H9 (cell line): Measurements from ENCODE around the gene PFN3. TPM values are rescaled to one million over a fixed set of nuclear protein-coding genes. Genes with fewer than 3 reads are reported as not detected.

Experiments used
- DNase-seq: peaks from one replicate; pipeline ENCODE4 v3.0.0-alpha.2; 2017
- H2AFZ ChIP-seq: one replicate; pipeline ENCODE4 v1.6.1; 2013; ENCODE audit warnings: mild to moderate bottlenecking, low read length, control low read depth, moderate library complexity
- H2AK5ac ChIP-seq: 2 replicates; pipeline ENCODE4 v1.6.1; 2013; ENCODE audit warnings: low read length, control low read depth, mixed read lengths; ENCODE audit not compliant: insufficient read length
- H2BK120ac ChIP-seq: one replicate; pipeline ENCODE4 v1.6.1; 2013; ENCODE audit warnings: low read depth, mild to moderate bottlenecking, low read length, control low read depth, inconsistent platforms; ENCODE audit not compliant: poor library complexity, severe bottlenecking
- H2BK12ac ChIP-seq: 2 replicates; pipeline ENCODE4 v1.6.1; 2013; ENCODE audit warnings: low read length, control low read depth, mixed read lengths, low read depth; ENCODE audit not compliant: insufficient read length
- H2BK15ac ChIP-seq: 2 replicates; pipeline ENCODE4 v1.6.1; 2013; ENCODE audit warnings: low read depth, low read length, control low read depth
- H2BK20ac ChIP-seq: one replicate; pipeline ENCODE4 v1.6.1; 2013; ENCODE audit warnings: low read depth, mild to moderate bottlenecking, low read length, control low read depth, inconsistent platforms; ENCODE audit not compliant: poor library complexity, severe bottlenecking
- H2BK5ac ChIP-seq: 2 replicates; pipeline ENCODE4 v1.6.1; 2013; ENCODE audit warnings: low read length, control low read depth, mixed read lengths; ENCODE audit not compliant: insufficient read length
- H3K14ac ChIP-seq: 2 replicates; pipeline ENCODE4 v1.6.1; 2013; ENCODE audit warnings: low read length, control low read depth; ENCODE audit not compliant: insufficient read depth
- H3K18ac ChIP-seq: 2 replicates; pipeline ENCODE4 v1.6.1; 2013; ENCODE audit warnings: low read depth, mild to moderate bottlenecking, mixed read lengths, low read length, control low read depth; ENCODE audit not compliant: insufficient read length
- H3K23ac ChIP-seq: 2 replicates; pipeline ENCODE4 v1.6.1; 2013; ENCODE audit warnings: low read length, control low read depth, mixed read lengths, low read depth; ENCODE audit not compliant: insufficient read length
- H3K23me2 ChIP-seq: 2 replicates; pipeline ENCODE4 v1.6.1; 2013; ENCODE audit warnings: low read depth, mild to moderate bottlenecking, mixed read lengths, low read length, control low read depth; ENCODE audit not compliant: insufficient read length, poor library complexity, severe bottlenecking
- H3K27ac ChIP-seq: 2 replicates; pipeline ENCODE4 v1.5.1; 2013; ENCODE audit warnings: low read length, control low read depth, mixed read lengths, low read depth; ENCODE audit not compliant: insufficient read length
- H3K27me3 ChIP-seq: 2 replicates; pipeline ENCODE4 v1.6.1; 2013; ENCODE audit warnings: low read length, control low read depth, inconsistent platforms; ENCODE audit not compliant: insufficient read depth
- H3K4ac ChIP-seq: 2 replicates; pipeline ENCODE4 v1.6.1; 2013; ENCODE audit warnings: low read depth, mild to moderate bottlenecking, control low read depth, inconsistent platforms, low read length, moderate library complexity
- H3K4me1 ChIP-seq: 2 replicates; pipeline ENCODE4 v1.6.1; 2013; ENCODE audit warnings: low read length, control low read depth, inconsistent platforms; ENCODE audit not compliant: insufficient read depth
- H3K4me2 ChIP-seq: 2 replicates; pipeline ENCODE4 v1.6.1; 2013; ENCODE audit warnings: low read length, control low read depth, mixed read lengths; ENCODE audit not compliant: insufficient read length, insufficient read depth
- H3K56ac ChIP-seq: 2 replicates; pipeline ENCODE4 v1.6.1; 2013; ENCODE audit warnings: low read depth, mild to moderate bottlenecking, mixed read lengths, low read length, control low read depth; ENCODE audit not compliant: insufficient read length
- H3K79me1 ChIP-seq: 2 replicates; pipeline ENCODE4 v1.6.1; 2013; ENCODE audit warnings: low read depth, mild to moderate bottlenecking, moderate library complexity, low read length, control low read depth, inconsistent platforms; ENCODE audit not compliant: insufficient read depth, poor library complexity, severe bottlenecking
- H3K79me2 ChIP-seq: 2 replicates; pipeline ENCODE4 v1.6.1; 2013; ENCODE audit warnings: low read length, control low read depth, inconsistent platforms; ENCODE audit not compliant: insufficient read depth
- H3K9ac ChIP-seq: 2 replicates; pipeline ENCODE4 v1.6.1; 2013; ENCODE audit warnings: low read length, control low read depth, mixed read lengths; ENCODE audit not compliant: insufficient read length; ENCODE audit errors: extremely low read depth
- H3K9me3 ChIP-seq: one replicate; pipeline ENCODE4 v1.6.1; 2013; ENCODE audit warnings: low read depth, low read length, inconsistent platforms; ENCODE audit not compliant: control insufficient read depth
- H3T11ph ChIP-seq: one replicate; pipeline ENCODE4 v1.6.1; 2013; ENCODE audit warnings: mild to moderate bottlenecking, low read length, control low read depth, inconsistent platforms
- H4K20me1 ChIP-seq: one replicate; pipeline ENCODE4 v1.6.1; 2013; ENCODE audit not compliant: control insufficient read depth, insufficient read length, insufficient read depth
- H4K5ac ChIP-seq: 2 replicates; pipeline ENCODE4 v1.6.1; 2013; ENCODE audit warnings: low read depth, mild to moderate bottlenecking, mixed read lengths, low read length, control low read depth; ENCODE audit not compliant: insufficient read length
- H4K8ac ChIP-seq: replicated peaks from 2 replicates; pipeline ENCODE4 v1.6.1; 2013; ENCODE audit warnings: low read length, control low read depth, mixed read lengths, low read depth; ENCODE audit not compliant: insufficient read length
- H4K91ac ChIP-seq: 2 replicates; pipeline ENCODE4 v1.6.1; 2013; ENCODE audit warnings: low read depth, mild to moderate bottlenecking, moderate library complexity, mixed read lengths, low read length, control low read depth; ENCODE audit not compliant: insufficient read length
- H3K27ac Mint-ChIP-seq, 3 experiments: 2 replicates in 2 of 3; 3 replicates in 1 of 3; pipeline ENCODE4 v1.8.0; 2020 to 2021; ENCODE audit warnings: mixed read lengths in 3 of 3, mild to moderate bottlenecking in 1 of 3, moderate library complexity in 1 of 3
- H3K27me3 Mint-ChIP-seq: 2 replicates; pipeline ENCODE4 v1.8.0; 2021; ENCODE audit warnings: low read depth, mild to moderate bottlenecking, moderate library complexity, mixed read lengths
- H3K36me3 Mint-ChIP-seq, 3 experiments: 2 replicates in 2 of 3; 3 replicates in 1 of 3; pipeline ENCODE4 v1.8.0; 2020 to 2021; ENCODE audit warnings: low read depth in 3 of 3, mixed read lengths in 3 of 3; ENCODE audit not compliant: insufficient read depth in 1 of 3
- H3K4me1 Mint-ChIP-seq, 2 experiments: 2 replicates each; pipeline ENCODE4 v1.8.0; 2020; ENCODE audit warnings: mixed read lengths in 2 of 2
- H3K4me3 Mint-ChIP-seq, 2 experiments: 2 replicates in 1 of 2; 3 replicates in 1 of 2; pipeline ENCODE4 v1.8.0; 2020 to 2021; ENCODE audit warnings: mild to moderate bottlenecking in 2 of 2, mixed read lengths in 2 of 2, moderate library complexity in 1 of 2
- H3K9me3 Mint-ChIP-seq, 2 experiments: 2 replicates in 1 of 2; 3 replicates in 1 of 2; pipeline ENCODE4 v1.8.0; 2020; ENCODE audit warnings: mild to moderate bottlenecking in 2 of 2, mixed read lengths in 2 of 2, moderate library complexity in 1 of 2
- WGBS: extraction: QIAGEN DNeasy Blood & Tissue Kit; methylation state at CpG from one replicate; pipeline ENCODE4 v1.1.7; 2013; ENCODE audit warnings: missing lambda C conversion rate, low lambda C conversion rate, mixed read lengths; ENCODE audit not compliant: insufficient read length; ENCODE audit errors: extremely low coverage; 5-methylcytosine and 5-hydroxymethylcytosine counted together
- total RNA-seq: library from RNA; stranded (reverse); gene quantifications from 2 replicates; pipeline ENCODE4 v1.2.1, GENCODE V29; 2021
- TF ChIP-seq, protein P1 (sequence below): fragments of 200-600 bp; sonication (generic); conservative IDR thresholded peaks from 3 replicates; pipeline ENCODE4 v1.8.0; 2021; ENCODE audit warnings: antibody characterized with exemption, mild to moderate bottlenecking

The PFN3 gene
- total RNA-seq, 1 experiment from 2014 or later = not detected

DNA sequence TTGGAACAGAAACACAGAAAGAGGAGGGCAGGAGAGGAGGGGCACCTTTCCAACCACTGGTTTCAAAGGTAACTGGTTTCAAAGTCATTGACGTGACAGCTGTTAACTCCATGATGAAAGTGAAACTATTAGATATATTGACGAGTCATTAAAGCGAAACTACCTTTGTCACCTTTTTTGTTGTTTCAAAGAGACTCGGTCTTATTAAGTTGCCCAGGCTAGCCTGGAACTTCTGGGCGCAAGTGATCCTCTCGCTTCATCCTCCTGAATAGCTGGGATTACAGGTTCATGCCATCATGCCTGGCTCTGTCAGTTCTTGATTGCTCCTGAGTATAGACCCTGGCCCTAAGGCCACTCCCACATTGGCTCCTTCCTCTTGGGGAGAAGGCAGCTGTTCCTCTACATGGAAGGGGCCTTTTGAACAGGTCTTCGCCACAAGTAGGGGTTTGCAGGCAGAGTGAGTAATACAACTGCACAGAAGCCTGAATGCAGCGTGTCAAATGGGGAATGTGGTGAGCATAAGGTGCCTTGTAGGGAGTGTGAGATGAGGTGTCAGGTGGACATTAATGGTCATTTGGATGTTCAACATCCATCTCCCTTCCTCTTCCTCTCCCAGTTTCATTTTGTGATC, 12.3 kb upstream of the PFN3 start:
- Histone ChIP-seq H3K23me2 (no peaks in the 10 kb centered on the region), H3K4me1 (no peaks in the 10 kb centered on the region), H3K9me3 (no peaks in the 10 kb centered on the region), H4K5ac (no peak overlapping the region), H3K18ac (no peak overlapping the region), H3K79me2 (no peaks in the 10 kb centered on the region), H3K14ac (no peak overlapping the region; the same call in 1 of the 2 replicates), H3K4me2 (no peak overlapping the region), H3K27ac (no peak overlapping the region), H3K23ac (no peak overlapping the region), H4K91ac (no peak overlapping the region), H4K20me1 (no peaks in the 10 kb centered on the region), H2BK20ac (no peak overlapping the region), H4K8ac (no peak overlapping the region), H2AK5ac (no peak overlapping the region), H2BK12ac (no peak overlapping the region), H3K4ac (no peak overlapping the region), H2BK15ac (no peak overlapping the region), H3K56ac (no peak overlapping the region), H3T11ph (no peak overlapping the region), H2BK5ac (no peak overlapping the region), H3K79me1 (no peaks in the 10 kb centered on the region), H3K9ac (no peak overlapping the region), H3K27me3 (no peaks in the 10 kb centered on the region), H2AFZ (no peak overlapping the region), H2BK120ac (no peak overlapping the region)
- no peaks in the 10 kb centered on the region for H3K36me3 Mint-ChIP-seq
- no CpG with 5 or more reads among the region's 8 CpGs for WGBS
- TF ChIP-seq, protein P1, sequence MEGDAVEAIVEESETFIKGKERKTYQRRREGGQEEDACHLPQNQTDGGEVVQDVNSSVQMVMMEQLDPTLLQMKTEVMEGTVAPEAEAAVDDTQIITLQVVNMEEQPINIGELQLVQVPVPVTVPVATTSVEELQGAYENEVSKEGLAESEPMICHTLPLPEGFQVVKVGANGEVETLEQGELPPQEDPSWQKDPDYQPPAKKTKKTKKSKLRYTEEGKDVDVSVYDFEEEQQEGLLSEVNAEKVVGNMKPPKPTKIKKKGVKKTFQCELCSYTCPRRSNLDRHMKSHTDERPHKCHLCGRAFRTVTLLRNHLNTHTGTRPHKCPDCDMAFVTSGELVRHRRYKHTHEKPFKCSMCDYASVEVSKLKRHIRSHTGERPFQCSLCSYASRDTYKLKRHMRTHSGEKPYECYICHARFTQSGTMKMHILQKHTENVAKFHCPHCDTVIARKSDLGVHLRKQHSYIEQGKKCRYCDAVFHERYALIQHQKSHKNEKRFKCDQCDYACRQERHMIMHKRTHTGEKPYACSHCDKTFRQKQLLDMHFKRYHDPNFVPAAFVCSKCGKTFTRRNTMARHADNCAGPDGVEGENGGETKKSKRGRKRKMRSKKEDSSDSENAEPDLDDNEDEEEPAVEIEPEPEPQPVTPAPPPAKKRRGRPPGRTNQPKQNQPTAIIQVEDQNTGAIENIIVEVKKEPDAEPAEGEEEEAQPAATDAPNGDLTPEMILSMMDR = no peak
- no peaks in the 10 kb centered on the region; a peak in 1 of 5 replicates for H3K9me3 Mint-ChIP-seq
- H3K4me1 Mint-ChIP-seq = peaks cover 0 to 2% of the 10 kb centered on the region in 2 experiments; a peak in 1 of 4 replicates
- H3K27me3 Mint-ChIP-seq = peaks cover 73% of the 10 kb centered on the region
- H3K4me3 Mint-ChIP-seq = no peak overlapping the region
- H3K27ac Mint-ChIP-seq = no peak overlapping the region
- DNase-seq = no peak
